BJ (cell line): Measurements from ENCODE around the gene TRIM38. TPM values are rescaled to one million over a fixed set of nuclear protein-coding genes. Genes with fewer than 3 reads are reported as not detected.

Experiments
- CTCF ChIA-PET: fragments of 350-600 bp; formaldehyde crosslinking; extraction: SDS; loops from one replicate; lab custom pipeline; 2021; ENCODE audit warnings: antibody characterized with exemption, inconsistent platforms; lab: Yijun Ruan, JAX
- POLR2A ChIA-PET: fragments of 300-600 bp; sonication (Branson Sonifier 250); formaldehyde crosslinking; extraction: SDS; loops from one replicate; lab custom pipeline; 2021; ENCODE audit warnings: antibody characterized with exemption; lab: Charles Lee
- DNase-seq: peaks from one replicate; pipeline ENCODE4 v3.0.0-alpha.2; 2011; ENCODE audit warnings: low read depth
- H3K27me3 ChIP-seq: 2 replicates; pipeline ENCODE4 v1.6.0; 2011; ENCODE audit warnings: low read length; ENCODE audit not compliant: control insufficient read depth, insufficient read depth
- H3K36me3 ChIP-seq: 2 replicates; pipeline ENCODE4 v1.5.1; 2011; ENCODE audit warnings: low read length; ENCODE audit not compliant: control insufficient read depth, insufficient read depth
- H3K4me3 ChIP-seq: 2 replicates; pipeline ENCODE4 v1.5.1; 2011; ENCODE audit warnings: low read depth, mild to moderate bottlenecking, control low read depth, low read length
- polyA plus RNA-seq: library from polyadenylated mRNA; depleted of rRNA; stranded (reverse); fragments of >200 nt; gene quantifications from 2 replicates; pipeline ENCODE4 v1.2.3, GENCODE V29; 2011
- TF ChIP-seq, protein P1 (sequence below): IDR thresholded peaks from 2 replicates; pipeline ENCODE4 v1.5.1; 2011; ENCODE audit warnings: low read depth, mild to moderate bottlenecking, control low read depth, inconsistent platforms, low read length, moderate library complexity; ENCODE audit not compliant: insufficient read depth

TRIM38 gene
- polyA plus RNA-seq, 1 experiment = 4.7 TPM

DNA sequence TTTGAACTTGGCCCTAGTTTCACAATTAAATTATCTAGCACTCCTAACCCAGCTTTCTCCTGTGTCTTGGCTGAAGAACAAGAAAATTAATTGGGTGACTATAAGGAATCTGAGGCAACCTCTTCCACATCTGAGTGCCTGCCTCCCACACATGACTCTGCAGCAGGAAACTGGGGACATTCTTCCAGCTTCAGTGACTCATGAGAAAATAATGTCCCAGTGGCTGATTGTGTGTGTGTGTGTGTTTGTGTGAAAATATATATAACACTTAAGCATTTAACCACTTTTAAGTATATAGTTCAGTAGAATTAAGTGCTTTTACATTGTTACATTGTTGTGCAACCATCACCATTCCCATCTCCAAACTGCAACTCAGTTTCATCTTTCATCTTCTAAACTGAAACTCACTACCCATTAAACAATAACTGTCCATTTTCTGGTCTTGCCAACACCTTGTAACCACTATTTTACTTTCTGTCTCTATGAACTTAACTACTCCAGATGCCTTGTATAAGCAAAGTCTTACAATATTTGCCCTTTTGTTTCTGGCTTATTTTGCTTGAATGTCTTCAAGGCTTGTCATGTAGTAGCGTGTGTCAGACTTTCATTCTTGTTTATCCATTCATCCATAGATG, 8.7 kb downstream of the TRIM38 start:
- CTCF ChIA-PET = interaction anchor here (1.5 kb wide), 1 partner anchor 21 kb away, joined by 7 read pairs; no protein-coding TSS in a partner anchor
- peak; percentile 86 for DNase-seq
- Histone ChIP-seq H3K27me3 (no peaks in the 10 kb centered on the region), H3K36me3 (peaks cover 30% of the 10 kb centered on the region), H3K4me3 (no peak overlapping the region)
- TF ChIP-seq, protein P1, sequence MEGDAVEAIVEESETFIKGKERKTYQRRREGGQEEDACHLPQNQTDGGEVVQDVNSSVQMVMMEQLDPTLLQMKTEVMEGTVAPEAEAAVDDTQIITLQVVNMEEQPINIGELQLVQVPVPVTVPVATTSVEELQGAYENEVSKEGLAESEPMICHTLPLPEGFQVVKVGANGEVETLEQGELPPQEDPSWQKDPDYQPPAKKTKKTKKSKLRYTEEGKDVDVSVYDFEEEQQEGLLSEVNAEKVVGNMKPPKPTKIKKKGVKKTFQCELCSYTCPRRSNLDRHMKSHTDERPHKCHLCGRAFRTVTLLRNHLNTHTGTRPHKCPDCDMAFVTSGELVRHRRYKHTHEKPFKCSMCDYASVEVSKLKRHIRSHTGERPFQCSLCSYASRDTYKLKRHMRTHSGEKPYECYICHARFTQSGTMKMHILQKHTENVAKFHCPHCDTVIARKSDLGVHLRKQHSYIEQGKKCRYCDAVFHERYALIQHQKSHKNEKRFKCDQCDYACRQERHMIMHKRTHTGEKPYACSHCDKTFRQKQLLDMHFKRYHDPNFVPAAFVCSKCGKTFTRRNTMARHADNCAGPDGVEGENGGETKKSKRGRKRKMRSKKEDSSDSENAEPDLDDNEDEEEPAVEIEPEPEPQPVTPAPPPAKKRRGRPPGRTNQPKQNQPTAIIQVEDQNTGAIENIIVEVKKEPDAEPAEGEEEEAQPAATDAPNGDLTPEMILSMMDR = no peak
- POLR2A ChIA-PET = interaction anchor here (0.7 kb wide), 1 partner anchor 9 kb away, joined by 3 read pairs; no protein-coding TSS in a partner anchor

DNA sequence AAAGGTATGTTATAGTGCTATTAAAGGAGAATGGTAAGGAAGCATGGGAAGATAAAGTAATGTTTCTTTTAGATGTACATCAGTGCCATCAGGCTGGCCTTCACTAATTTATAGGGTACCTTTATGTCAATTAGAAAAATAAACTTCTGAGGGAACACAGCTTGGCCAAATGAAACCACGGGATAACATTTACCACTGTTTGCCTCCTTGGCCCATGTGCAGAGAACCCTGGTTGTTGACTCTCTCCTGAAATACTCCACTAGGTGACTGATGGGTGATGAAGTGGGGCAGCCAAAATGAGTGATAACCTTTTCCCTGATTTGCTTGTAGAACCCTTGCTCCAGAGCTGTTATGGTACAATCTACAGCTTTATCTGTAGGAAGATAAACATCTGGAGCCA, 9.5 kb downstream of the TRIM38 start:
- TF ChIP-seq, protein P1 = no peak

DNA sequence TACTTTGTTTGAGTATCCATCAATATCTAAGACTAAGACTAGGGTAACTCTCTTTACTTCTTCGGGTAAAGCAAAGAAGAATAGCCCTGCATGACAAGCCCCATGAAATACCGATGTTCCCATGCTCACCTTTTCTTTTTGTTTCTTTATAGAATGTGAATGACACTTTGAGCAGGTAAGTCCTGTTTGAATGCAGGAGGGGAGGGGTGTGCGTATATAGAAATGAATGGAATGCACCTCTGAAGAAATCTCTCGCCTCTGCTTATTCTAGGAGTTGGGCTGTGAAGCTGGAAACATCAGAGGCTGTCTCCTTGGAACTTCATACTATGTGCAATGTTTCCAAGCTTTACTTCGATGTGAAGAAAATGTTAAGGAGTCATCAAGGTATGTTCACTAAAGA, 10.3 kb downstream of the TRIM38 start:
- ChIA-PET POLR2A (no interaction called here), CTCF (interaction anchor here (1.3 to 2.8 kb wide), 2 partner anchors 9 to 19 kb away, joined by 3 to 13 read pairs; no protein-coding TSS in a partner anchor)
- H3K4me3 ChIP-seq = no peak overlapping the region
- TF ChIP-seq, protein P1 = no peak
- H3K27me3 ChIP-seq = no peaks in the 10 kb centered on the region
- peaks cover 28% of the 10 kb centered on the region for H3K36me3 ChIP-seq
- no peak for DNase-seq

More for the DNA sequence above, 9.5 kb downstream of the TRIM38 start:
- CTCF ChIA-PET = interaction anchor here (1.3 to 2.8 kb wide), 2 partner anchors 10 to 20 kb away, joined by 3 to 13 read pairs; no protein-coding TSS in a partner anchor
- Histone ChIP-seq H3K27me3 (no peaks in the 10 kb centered on the region), H3K36me3 (peaks cover 27% of the 10 kb centered on the region), H3K4me3 (no peak overlapping the region)
- POLR2A ChIA-PET = no interaction called here
- no peak for DNase-seq

DNA sequence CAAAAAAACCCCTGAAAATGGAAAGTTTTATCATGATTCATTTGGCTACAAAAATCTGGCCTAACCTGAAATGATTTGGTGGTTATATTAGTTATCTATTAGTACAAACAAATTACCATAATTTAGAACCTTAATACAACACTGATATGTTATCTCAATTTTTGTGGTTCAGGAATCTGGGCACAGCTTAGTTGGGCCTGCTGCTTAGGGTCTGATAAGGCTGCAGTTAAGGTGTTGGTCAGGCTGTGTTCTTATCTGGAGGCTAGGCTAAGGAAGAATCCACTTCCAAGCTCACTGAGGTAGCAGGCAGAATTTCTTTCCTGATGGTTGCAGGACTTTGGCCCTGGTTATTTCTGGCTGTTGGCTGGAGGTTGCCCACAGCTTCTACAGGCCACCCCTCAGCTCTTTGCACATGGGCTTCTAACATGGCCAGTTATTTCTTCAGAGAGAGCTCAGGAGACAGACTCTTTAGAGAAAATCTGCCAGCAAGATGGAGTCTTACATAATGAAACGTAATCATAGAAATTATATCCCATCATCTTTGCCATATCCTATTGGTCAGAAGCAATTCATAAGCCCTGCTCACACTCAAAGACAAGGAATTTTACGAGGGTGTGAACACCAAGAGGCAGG, 11.4 kb downstream of the TRIM38 start:
- CTCF ChIA-PET = interaction anchor here (2.8 kb wide), 1 partner anchor 18 kb away, joined by 13 read pairs; no protein-coding TSS in a partner anchor
- TF ChIP-seq, protein P1 = no peak
- Histone ChIP-seq H3K36me3 (peaks cover 32% of the 10 kb centered on the region), H3K4me3 (no peak overlapping the region), H3K27me3 (no peaks in the 10 kb centered on the region)
- POLR2A ChIA-PET = no interaction called here
- no peak for DNase-seq

DNA sequence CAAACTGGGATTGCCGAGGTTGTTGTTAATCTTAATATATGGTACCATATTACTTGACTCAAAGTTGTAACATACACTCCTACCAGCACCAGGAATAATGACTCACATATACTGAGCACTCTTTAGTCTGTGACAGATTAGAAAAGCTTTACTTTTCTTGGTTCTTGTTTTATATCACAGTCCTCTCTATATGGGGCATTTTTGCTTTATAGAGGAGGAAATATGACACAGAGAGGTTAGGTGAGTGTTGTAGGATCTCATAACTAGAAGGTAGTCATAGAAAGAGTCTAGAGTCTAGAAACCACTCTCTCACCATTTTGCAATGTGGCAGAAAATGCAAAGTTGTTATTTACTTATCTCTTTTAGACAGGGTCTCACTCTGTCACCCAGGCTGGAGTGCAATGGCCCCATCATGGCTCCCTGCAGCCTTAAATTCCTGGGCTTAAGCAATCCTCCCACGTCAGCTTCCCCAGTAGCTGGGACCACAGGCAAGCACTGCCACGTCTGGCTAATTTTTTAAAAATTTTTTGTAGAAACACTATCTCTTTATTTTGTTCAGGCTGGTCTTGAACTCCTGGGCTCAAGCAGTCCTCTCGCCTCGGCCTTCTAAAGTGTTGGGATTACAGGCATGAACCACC, 13.4 kb downstream of the TRIM38 start:
- peaks cover 33% of the 10 kb centered on the region for H3K36me3 ChIP-seq

More for the DNA sequence above, 13.4 kb downstream of the TRIM38 start:
- no peak overlapping the region for H3K4me3 ChIP-seq
- CTCF ChIA-PET = interaction anchor here (0.8 to 2.5 kb wide), 3 partner anchors 16 to 77 kb away, joined by 4 to 17 read pairs (median 9); no protein-coding TSS in a partner anchor
- TF ChIP-seq, protein P1 = no peak
- H3K27me3 ChIP-seq = no peaks in the 10 kb centered on the region
- POLR2A ChIA-PET = no interaction called here
- DNase-seq = no peak
